ENCODE measurements around the gene GALNT10. TPM values are rescaled to one million over a fixed set of nuclear protein-coding genes. Genes with fewer than 3 reads are reported as not detected.
A peak's percentile ranks its signal among the peaks of the same experiment; 100 is the strongest.

The GALNT10 gene
- polyA plus RNA-seq, 1 of the 3 experiments (the other 2 are of a cell fraction), result 56.3 TPM

DNA sequence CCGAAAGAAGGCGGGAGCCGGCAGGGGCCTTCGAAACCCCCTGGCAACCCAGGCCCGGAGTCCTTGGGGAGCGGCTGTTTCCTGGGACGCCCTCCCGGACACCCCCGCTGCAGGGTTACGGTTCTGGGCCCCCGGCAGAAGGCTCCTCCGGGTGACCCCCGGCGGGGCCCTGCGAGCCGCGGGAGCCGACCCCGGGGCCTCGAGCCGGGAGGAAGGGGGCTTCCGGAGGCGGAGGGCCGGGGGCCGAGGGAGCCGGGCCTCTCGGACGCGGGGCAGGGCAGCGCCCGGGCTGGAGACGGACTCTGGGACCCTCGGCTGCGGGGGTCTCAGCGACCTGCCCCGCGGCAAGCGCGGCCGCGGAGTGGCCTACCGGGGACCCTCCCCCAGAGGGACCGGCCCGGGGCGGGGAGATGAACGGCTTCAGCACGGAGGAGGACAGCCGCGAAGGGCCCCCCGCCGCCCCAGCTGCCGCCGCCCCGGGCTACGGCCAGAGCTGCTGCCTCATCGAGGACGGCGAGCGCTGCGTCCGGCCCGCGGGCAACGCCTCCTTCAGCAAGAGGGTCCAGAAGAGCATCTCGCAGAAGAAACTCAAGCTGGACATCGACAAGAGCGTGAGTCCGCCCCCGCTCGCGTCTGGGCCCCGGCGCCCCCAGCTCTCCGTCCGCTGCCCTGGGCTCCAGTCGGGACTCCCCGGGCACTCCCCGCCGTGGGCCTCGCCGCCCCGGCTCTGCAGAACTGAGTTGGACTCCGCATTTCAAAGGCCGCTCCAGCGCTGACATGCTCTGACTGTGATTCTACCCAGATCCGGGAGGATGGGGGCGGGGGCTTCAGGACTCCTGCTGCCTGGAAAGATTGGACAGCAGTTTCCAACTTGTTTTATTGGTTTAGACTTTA, 255.9 kb downstream of the GALNT10 start:
- Histone ChIP-seq H3K79me2 (ENCODE audit: insufficient read depth) (peaks cover 69% of the 10 kb centered on the region), H3K27ac (ENCODE audit: low read depth in 2 of 2, low read length in 1 of 2) (peak overlapping the region; percentile 44 to 67), H3K4me2 (peak overlapping the region; percentile 85), H3K9me3 (no peaks in the 10 kb centered on the region), H3F3A (replicated peaks; ENCODE audit: insufficient read depth) (peaks cover 4% of the 10 kb centered on the region), H3K9me2 (no peaks in the 10 kb centered on the region), H4K20me1 (ENCODE audit: insufficient read depth) (peaks cover 31% of the 10 kb centered on the region), H2AFZ (ENCODE audit: low read depth) (peak overlapping the region; percentile 72), H3K4me3 (ENCODE audit: low read depth in 2 of 2, low read length in 1 of 2) (peak overlapping the region; percentile 96), H3K27me3 (ENCODE audit: insufficient read depth) (no peaks in the 10 kb centered on the region), H3K36me3 (replicated peaks in 1 of 2; ENCODE audit: control insufficient read depth in 1 of 2, insufficient read depth in 2 of 2, low read length in 1 of 2) (peaks cover 10 to 23% of the 10 kb centered on the region in 2 experiments), H3K9ac (peak overlapping the region; percentile 76), H3K4me1 (ENCODE audit: control insufficient read depth in 1 of 2, insufficient read depth in 2 of 2, low read depth in 1 of 2, low read length in 1 of 2) (peaks cover 0 to 15% of the 10 kb centered on the region in 2 experiments; a peak in 3 of 4 replicates)
- ChIA-PET POLR2A (no interaction called here), CTCF (interaction anchor here (0.7 to 2.1 kb wide), 9 partner anchors 11 to 374 kb away, joined by 3 to 6 read pairs (median 3); no protein-coding TSS in a partner anchor)
- DNase-seq, result peak; percentile 76
- 4% methylated on average over 5 of the region's 87 CpGs for WGBS (ENCODE audit: low lambda C conversion rate)
- TF ChIP-seq, protein P1, sequence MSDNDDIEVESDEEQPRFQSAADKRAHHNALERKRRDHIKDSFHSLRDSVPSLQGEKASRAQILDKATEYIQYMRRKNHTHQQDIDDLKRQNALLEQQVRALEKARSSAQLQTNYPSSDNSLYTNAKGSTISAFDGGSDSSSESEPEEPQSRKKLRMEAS (IDR thresholded peaks at IDR 0.05; ENCODE audit: low read depth), result no peak
- TF ChIP-seq FOXJ3 (CRISPR knock-in tag; IDR thresholded peaks at IDR 0.05), result no peak
- peak; percentile 7 for TF ChIP-seq CHD2 (IDR thresholded peaks at IDR 0.05; ENCODE audit: low read length, partially characterized antibody)
- TF ChIP-seq MXI1 (IDR thresholded peaks at IDR 0.05; ENCODE audit: low read depth, low read length), result no peak
- TF ChIP-seq YY1 (IDR thresholded peaks at IDR 0.05; ENCODE audit: low read depth), result no peak
- TF ChIP-seq, protein P2, sequence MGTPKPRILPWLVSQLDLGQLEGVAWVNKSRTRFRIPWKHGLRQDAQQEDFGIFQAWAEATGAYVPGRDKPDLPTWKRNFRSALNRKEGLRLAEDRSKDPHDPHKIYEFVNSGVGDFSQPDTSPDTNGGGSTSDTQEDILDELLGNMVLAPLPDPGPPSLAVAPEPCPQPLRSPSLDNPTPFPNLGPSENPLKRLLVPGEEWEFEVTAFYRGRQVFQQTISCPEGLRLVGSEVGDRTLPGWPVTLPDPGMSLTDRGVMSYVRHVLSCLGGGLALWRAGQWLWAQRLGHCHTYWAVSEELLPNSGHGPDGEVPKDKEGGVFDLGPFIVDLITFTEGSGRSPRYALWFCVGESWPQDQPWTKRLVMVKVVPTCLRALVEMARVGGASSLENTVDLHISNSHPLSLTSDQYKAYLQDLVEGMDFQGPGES (IDR thresholded peaks at IDR 0.05; ENCODE audit: low read depth, low read length), result no peak
- TF ChIP-seq, protein P3, sequence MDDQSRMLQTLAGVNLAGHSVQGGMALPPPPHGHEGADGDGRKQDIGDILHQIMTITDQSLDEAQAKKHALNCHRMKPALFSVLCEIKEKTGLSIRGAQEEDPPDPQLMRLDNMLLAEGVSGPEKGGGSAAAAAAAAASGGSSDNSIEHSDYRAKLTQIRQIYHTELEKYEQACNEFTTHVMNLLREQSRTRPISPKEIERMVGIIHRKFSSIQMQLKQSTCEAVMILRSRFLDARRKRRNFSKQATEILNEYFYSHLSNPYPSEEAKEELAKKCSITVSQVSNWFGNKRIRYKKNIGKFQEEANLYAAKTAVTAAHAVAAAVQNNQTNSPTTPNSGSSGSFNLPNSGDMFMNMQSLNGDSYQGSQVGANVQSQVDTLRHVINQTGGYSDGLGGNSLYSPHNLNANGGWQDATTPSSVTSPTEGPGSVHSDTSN (IDR thresholded peaks at IDR 0.05), result peak; percentile 27; the same call in 1 of the 2 replicates
- TF ChIP-seq MEF2A (IDR thresholded peaks at IDR 0.05; ENCODE audit: borderline replicate concordance, low read depth), result no peak
- TF ChIP-seq TEAD4 (IDR thresholded peaks at IDR 0.05; ENCODE audit: borderline replicate concordance, insufficient read depth), result no peak
- no peak for TF ChIP-seq NRF1 (IDR thresholded peaks at IDR 0.05; ENCODE audit: low read depth, low read length)
- TF ChIP-seq EZH2phosphoT487 (IDR thresholded peaks at IDR 0.05; ENCODE audit: borderline replicate concordance, low read depth), result no peak
- no peak for TF ChIP-seq RCOR1 (IDR thresholded peaks at IDR 0.05; ENCODE audit: low read length)
- TF ChIP-seq, protein P4, sequence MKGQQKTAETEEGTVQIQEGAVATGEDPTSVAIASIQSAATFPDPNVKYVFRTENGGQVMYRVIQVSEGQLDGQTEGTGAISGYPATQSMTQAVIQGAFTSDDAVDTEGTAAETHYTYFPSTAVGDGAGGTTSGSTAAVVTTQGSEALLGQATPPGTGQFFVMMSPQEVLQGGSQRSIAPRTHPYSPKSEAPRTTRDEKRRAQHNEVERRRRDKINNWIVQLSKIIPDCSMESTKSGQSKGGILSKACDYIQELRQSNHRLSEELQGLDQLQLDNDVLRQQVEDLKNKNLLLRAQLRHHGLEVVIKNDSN (IDR thresholded peaks at IDR 0.05; ENCODE audit: borderline replicate concordance, low read depth), result no peak
- no peak for TF ChIP-seq GATA2 (CRISPR knock-in tag; IDR thresholded peaks at IDR 0.05)
- TF ChIP-seq, protein P5, sequence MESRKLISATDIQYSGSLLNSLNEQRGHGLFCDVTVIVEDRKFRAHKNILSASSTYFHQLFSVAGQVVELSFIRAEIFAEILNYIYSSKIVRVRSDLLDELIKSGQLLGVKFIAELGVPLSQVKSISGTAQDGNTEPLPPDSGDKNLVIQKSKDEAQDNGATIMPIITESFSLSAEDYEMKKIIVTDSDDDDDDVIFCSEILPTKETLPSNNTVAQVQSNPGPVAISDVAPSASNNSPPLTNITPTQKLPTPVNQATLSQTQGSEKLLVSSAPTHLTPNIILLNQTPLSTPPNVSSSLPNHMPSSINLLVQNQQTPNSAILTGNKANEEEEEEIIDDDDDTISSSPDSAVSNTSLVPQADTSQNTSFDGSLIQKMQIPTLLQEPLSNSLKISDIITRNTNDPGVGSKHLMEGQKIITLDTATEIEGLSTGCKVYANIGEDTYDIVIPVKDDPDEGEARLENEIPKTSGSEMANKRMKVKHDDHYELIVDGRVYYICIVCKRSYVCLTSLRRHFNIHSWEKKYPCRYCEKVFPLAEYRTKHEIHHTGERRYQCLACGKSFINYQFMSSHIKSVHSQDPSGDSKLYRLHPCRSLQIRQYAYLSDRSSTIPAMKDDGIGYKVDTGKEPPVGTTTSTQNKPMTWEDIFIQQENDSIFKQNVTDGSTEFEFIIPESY (IDR thresholded peaks at IDR 0.05; ENCODE audit: borderline replicate concordance, low read depth), result no peak
- TF ChIP-seq JUND (IDR thresholded peaks at IDR 0.05), result no peak
- TF ChIP-seq, protein P6, sequence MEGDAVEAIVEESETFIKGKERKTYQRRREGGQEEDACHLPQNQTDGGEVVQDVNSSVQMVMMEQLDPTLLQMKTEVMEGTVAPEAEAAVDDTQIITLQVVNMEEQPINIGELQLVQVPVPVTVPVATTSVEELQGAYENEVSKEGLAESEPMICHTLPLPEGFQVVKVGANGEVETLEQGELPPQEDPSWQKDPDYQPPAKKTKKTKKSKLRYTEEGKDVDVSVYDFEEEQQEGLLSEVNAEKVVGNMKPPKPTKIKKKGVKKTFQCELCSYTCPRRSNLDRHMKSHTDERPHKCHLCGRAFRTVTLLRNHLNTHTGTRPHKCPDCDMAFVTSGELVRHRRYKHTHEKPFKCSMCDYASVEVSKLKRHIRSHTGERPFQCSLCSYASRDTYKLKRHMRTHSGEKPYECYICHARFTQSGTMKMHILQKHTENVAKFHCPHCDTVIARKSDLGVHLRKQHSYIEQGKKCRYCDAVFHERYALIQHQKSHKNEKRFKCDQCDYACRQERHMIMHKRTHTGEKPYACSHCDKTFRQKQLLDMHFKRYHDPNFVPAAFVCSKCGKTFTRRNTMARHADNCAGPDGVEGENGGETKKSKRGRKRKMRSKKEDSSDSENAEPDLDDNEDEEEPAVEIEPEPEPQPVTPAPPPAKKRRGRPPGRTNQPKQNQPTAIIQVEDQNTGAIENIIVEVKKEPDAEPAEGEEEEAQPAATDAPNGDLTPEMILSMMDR (IDR thresholded peaks at IDR 0.05), result no peak
- TF ChIP-seq TAF1 (IDR thresholded peaks at IDR 0.05; ENCODE audit: borderline replicate concordance, low read depth, low read length), result no peak
- no peak for TF ChIP-seq SMC3 (IDR thresholded peaks at IDR 0.05; ENCODE audit: low read depth, low read length)
- no peak for TF ChIP-seq FOXM1 (IDR thresholded peaks at IDR 0.05; ENCODE audit: low read depth)
- TF ChIP-seq GABPA (IDR thresholded peaks at IDR 0.05; ENCODE audit: low read depth), result 0 out of 2 replicates have a peak, but pooled peaks have one; percentile 31
- TF ChIP-seq RFX5 (IDR thresholded peaks at IDR 0.05; ENCODE audit: low read length), result no peak
- TF ChIP-seq RXRA (IDR thresholded peaks at IDR 0.05; ENCODE audit: borderline replicate concordance, low read depth), result no peak
- TF ChIP-seq POLR2AphosphoS5 (IDR thresholded peaks at IDR 0.05; ENCODE audit: low read depth, low read length), result no peak
- peak; percentile 28; the same call in 1 of the 2 replicates for TF ChIP-seq SIN3A (IDR thresholded peaks at IDR 0.05; ENCODE audit: borderline replicate concordance, low read depth, low read length)
